ACHN (cell line): ENCODE results near the gene POLL.
A peak's percentile ranks its signal among the peaks of the same experiment; 100 is the strongest.

Experiments
- DNase-seq: peaks from one replicate; pipeline ENCODE4 v3.0.0-alpha.2; 2015
- in situ Hi-C: cut with HindIII; loops from 2 replicates; pipeline ENCODE4 v1.10.0; 2017; ENCODE audit warnings: low sequenced_read_pairs, low pct_ligation_motif_present, low pct_unique_long_range_greater_than_20kb

Gene POLL

DNA sequence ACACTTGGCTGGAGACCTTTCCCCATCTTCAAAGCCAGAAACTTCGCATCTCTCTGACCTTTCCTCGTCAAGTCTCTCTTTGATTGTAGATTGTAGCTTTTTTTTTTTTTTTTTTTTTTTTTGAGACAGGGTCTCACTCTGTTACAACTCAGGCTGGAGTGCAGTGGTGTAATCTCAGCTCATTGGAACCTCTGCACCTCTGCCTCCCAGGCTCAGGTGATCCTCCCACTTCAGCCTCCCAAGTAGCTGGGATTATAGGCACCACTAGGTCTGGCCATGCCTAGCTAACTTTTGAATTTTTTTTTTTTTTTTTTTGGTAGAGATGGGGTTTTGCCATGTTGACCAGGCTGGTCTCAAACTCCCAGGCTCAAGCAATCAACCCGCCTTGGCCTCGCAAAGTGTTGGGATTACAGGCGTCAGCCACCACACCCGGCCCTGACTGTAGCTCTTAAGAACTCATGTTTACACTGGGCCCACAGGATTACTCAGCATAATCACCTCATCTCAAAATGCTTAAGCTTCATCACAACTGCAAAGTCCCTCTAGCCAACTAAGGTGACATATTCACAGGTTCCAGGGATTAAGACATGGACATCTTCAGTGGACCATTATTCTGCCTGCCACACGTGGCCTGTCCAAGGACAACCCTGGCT is 11.7 kb downstream of the POLL start:
- no peak for DNase-seq
- in situ Hi-C loops: no loop called here

DNA sequence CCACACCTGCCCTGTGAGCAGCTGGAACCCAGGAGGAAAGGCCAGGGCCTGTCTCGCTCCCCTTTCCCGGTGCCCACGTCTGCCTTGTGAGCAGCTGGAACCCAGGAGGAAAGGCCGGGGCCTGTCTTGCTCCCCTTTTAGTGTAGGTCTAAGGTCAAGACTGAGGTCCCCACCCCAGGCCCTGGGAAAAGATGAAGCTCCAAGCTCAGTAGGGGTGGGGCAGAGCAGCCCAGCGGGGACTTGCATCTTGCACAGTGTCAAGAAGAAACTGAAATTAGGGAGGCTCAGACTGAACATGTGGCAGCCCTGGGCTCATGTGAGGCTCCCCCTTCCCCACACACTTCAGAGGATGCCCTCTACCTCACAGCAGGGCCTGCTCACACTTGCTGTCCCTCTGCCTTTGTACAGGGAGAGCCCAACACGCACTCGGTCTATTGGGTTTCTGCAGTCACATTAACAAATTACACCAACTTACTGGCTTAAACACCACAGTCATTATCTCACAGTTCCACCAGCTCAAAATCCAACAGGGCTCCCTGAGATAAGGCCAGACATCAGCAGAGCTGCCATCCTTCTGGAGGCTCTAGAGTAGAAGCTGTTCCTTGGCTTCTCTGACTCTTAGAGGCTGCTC is 12.4 kb downstream of the POLL start:
- no peak for DNase-seq
- in situ Hi-C loops: no loop called here

DNA sequence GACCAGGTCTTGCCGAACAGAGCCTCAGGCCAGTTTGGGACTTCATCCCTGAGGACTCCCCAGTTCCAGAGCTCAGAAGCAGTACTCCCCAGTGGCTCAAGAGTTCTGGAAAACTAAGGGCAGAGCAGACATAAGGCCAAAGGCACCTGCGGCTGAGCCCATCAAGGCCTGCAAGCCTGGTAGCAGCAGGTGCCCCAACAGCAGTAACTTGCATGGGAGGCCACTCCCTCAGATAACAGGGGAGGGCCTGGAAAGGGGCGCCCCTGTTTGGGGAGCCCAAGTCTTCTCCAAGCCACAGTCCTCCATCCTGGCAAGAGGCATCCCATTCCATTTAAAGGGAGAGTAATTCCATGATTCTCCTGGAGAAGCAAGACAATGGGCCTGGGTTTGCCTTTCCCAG is 13.0 kb downstream of the POLL start:
- no peak for DNase-seq
- in situ Hi-C loops: no loop called here

GRCh38 chr10:101573885-101574753 is 13.9 kb downstream of the POLL start:
- no peak for DNase-seq
- in situ Hi-C loops: no loop called here

DNA sequence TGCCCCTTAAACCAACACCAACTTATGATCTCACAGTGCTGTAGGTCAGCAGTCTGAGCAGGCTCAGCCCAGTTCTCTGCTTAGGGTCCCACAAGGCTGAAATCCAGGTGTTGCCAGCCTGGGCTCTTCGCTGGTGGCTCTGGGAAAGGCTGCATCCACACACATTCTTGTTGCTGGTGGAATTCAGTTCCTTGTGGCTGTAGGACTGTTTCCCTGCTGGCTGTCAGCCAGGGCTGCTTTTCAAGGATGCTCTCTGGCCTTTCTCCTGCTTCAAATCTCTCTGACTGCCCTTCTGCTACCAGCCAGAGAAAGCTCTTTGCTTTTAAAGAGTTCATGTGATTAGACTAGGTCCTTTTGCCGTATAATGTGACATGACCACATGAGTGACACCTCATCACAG is 15.3 kb downstream of the POLL start:
- in situ Hi-C loops: no loop called here
- no peak for DNase-seq

GRCh38 chr10:101572126-101572525 is 15.9 kb downstream of the POLL start:
- in situ Hi-C loops: no loop called here
- no peak for DNase-seq

GRCh38 chr10:101571271-101571925 is 16.7 kb downstream of the POLL start:
- in situ Hi-C loops: no loop called here
- no peak for DNase-seq

- no peak for DNase-seq
- in situ Hi-C loops: no loop called here
Measured at GRCh38 chr10:101570428-101571270, 17.4 kb downstream of the POLL start.

- in situ Hi-C loops: no loop called here
Measured at GRCh38 chr10:101569622-101570427, 18.2 kb downstream of the POLL start.

GRCh38 chr10:101569323-101569621 is 18.8 kb downstream of the POLL start:
- in situ Hi-C loops: no loop called here
- no peak for DNase-seq

More at GRCh38 chr10:101569622-101570427, 18.2 kb downstream of the POLL start:
- DNase-seq: peak; percentile 81

DNA sequence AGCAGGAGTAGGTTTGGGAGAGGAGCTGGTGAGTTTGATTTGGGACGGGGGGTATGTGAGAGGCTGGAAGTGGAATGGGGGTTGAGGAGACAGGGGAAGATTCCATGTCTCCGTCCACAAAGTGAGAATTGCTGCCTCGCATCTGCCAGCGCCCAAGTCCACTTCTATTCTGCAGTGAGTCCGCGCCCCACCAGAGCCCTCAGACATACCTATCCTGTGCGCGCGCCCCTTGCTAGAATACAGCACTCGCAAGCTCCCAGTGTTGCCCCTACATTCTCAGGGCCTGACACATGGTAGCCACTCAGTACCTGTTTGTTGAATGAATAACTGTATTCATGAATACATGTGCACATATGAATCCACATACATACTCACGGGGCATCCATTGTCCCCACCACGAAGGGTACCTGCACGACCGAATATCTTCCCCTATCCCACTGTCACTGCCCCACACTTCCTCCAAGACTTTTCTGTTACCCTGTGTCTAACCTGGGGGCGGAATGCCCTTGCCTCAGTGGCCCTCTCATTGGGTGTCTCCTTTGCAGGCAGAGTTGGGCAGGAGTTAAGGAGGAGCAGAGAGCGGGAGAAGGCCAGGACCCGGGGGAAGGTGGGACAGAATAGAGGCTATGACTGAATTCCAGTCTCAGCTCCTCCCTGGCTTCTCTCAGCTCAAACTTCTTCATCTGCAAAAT is 19.9 kb downstream of the POLL start:
- DNase-seq: no peak
- in situ Hi-C loops: no loop called here

DNA sequence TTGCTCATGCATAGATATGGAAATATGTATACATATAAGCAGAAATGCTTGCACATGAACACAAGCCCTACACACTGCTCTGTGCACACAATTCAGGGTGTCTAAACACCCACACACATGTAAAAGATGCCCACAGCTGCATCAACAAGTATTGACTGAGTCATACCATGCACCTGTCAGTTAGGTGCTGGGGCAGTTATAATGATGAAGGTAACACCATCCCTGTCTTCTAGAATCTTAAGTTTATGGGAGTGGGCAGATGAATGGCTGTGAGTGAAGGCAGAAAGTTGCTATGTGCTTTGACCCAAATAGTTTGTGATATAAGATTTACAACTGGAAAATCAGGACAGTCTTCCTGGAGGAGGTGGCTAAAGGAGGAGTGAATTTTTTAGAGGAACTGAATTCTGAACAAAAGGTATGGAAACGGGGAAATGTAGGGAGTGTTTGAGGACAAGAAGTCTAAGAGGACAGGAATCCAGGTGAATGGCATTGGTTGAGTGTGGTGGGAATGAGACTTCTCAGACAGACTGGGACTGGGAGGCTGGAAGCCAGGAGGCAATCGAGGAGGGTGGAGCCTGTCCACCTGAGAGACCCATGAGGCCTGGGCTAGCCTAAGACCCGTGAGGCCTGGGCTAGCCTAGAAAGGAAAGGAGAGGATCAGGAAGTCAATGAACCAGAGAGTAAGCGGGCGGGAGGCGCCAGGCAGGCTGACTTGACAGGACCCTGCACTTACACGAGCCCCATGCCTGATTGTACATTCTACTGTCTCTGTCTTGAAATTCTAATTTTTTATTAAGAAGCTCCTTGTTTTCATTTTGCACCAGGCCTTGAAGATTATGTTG is 20.7 kb downstream of the POLL start:
- no peak for DNase-seq
- in situ Hi-C loops: no loop called here

DNA sequence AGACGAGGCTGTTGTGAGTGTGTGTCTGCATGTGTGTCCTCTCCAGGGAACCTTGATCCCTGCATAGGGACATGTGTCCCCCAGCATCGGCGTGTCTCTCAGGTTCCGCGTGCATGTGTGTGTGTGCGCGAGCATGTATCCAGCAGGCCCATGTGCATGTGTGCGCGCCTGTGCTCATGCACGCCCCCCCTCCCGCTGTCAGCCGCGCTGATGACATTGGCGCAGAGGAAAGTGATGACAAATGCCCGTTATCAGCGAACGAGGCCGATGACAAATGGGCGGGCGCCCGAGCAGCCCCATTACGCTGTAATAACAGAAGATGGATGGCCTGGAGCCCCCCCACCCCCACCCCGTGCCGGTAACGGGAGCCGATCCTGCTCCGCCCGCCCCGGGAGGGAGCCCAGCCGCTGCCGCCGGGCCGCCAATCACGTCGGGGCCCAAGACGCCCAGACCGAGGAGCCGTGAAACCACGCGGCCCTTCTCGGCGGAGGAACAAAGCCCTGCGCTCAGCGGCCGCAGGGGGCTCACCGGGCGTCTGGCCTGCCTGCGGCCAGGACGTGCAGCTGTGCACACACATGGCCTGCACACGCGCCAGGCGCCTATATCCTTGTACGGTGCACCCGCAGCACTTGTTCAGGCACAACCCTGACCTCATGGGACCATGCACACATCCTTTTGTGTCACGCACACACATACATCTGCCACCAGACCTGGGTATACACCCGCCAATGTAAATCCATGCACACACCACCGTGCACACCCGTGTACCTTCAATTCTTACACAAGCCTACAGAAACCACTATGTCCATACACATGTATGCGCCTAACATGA is 21.5 kb downstream of the POLL start:
- in situ Hi-C loops: no loop called here
- peak; percentile 42 for DNase-seq

GRCh38 chr10:101565936-101566332 is 22.1 kb downstream of the POLL start:
- no peak for DNase-seq
- in situ Hi-C loops: no loop called here

GRCh38 chr10:101565370-101565900 is 22.6 kb downstream of the POLL start:
- DNase-seq: no peak
- in situ Hi-C loops: no loop called here
